Measurements from ENCODE around the gene NKD2. TPM values are rescaled to one million over a fixed set of nuclear protein-coding genes. Genes with fewer than 3 reads are reported as not detected.

The NKD2 gene
- total RNA-seq, 1 experiment from 2014 or later = 0.21 TPM

DNA sequence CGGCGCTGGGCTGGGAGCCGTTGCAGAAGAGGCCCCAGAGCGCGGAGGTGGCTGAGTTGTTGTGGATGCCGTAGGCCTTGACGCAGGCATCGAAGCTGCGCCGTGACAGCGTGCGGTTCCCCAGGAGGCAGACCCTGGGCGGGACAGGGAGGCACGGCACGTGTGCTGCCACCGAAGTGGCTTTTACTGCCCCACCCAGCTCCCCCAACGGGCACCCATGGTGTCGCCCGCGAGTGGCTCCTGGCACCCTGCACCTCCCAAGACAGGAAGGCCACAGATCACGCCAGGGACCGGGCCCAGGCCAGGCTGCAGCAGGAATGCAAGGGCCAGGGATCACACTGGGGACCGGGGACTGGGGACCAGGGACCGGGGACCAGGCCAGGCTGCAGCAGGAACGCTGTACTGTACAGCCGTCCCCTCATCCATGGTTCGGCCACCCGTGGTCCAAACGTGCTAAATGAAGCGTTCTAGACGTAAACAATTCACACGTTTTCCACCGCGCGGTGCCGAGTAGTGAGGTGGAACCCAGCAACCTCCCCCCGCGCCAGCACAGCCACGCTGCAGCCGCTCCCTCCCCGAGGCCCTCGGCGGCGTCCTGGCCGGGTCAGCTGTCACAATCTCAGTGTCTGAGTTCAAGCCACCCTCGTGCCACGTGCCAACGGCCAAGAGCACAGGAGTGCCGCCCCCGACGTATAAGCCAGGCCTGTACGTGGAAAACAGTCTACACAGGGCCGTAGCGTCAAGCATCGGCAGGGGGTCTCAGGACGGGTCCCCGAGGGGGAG is 75.4 kb downstream of the NKD2 start:
- no peaks in the 10 kb centered on the region for H3K27me3 Mint-ChIP-seq (ENCODE audit: insufficient read depth, unreplicated experiment)
- no peak overlapping the region for H3K27ac Mint-ChIP-seq (ENCODE audit: low read depth, unreplicated experiment)
- no peaks in the 10 kb centered on the region for H3K9me3 Mint-ChIP-seq (ENCODE audit: unreplicated experiment)
- TF ChIP-seq, protein P1, sequence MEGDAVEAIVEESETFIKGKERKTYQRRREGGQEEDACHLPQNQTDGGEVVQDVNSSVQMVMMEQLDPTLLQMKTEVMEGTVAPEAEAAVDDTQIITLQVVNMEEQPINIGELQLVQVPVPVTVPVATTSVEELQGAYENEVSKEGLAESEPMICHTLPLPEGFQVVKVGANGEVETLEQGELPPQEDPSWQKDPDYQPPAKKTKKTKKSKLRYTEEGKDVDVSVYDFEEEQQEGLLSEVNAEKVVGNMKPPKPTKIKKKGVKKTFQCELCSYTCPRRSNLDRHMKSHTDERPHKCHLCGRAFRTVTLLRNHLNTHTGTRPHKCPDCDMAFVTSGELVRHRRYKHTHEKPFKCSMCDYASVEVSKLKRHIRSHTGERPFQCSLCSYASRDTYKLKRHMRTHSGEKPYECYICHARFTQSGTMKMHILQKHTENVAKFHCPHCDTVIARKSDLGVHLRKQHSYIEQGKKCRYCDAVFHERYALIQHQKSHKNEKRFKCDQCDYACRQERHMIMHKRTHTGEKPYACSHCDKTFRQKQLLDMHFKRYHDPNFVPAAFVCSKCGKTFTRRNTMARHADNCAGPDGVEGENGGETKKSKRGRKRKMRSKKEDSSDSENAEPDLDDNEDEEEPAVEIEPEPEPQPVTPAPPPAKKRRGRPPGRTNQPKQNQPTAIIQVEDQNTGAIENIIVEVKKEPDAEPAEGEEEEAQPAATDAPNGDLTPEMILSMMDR (IDR thresholded peaks at IDR 0.05; ENCODE audit: unreplicated experiment) = no peak
- ChIA-PET POLR2A (no interaction called here), CTCF (interaction anchor here (0.7 kb wide), 1 partner anchor 128 kb away, joined by 4 read pairs; no protein-coding TSS in a partner anchor)
- no peak overlapping the region for H3K4me3 Mint-ChIP-seq (ENCODE audit: unreplicated experiment)
- intact Hi-C loops (cut with micrococcal nuclease) = no loop called here
- DNase-seq (ENCODE audit: unreplicated experiment) = no peak
- H3K36me3 Mint-ChIP-seq (ENCODE audit: insufficient read depth, unreplicated experiment) = peaks cover 10% of the 10 kb centered on the region
- BruUV-seq (replicated peaks) = no TSS peak
- no peaks in the 10 kb centered on the region for H3K4me1 Mint-ChIP-seq (ENCODE audit: insufficient read depth, unreplicated experiment)

DNA sequence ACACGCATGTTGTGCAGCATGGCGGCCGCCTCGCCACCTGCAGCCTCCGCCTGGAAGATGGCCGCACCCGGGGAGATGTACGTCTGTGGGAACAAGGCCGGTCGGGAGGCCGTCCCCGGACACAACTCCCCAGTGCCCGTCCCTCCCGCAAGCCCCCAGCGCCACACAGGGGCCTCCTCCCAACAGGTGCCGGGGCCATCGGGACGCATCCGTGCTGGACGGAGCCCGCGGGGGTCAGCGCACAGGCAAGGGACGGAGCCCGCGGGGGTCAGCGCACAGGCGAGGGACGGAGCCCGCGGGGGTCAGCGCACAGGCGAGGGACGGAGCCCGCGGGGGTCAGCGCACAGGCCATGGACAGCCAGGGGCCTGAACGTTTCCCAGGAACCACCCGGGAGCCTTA is 76.8 kb downstream of the NKD2 start:
- Mint-ChIP-seq H3K9me3 (ENCODE audit: unreplicated experiment) (no peaks in the 10 kb centered on the region), H3K27ac (ENCODE audit: low read depth, unreplicated experiment) (no peak overlapping the region), H3K4me3 (ENCODE audit: unreplicated experiment) (no peak overlapping the region), H3K4me1 (ENCODE audit: insufficient read depth, unreplicated experiment) (no peaks in the 10 kb centered on the region), H3K27me3 (ENCODE audit: insufficient read depth, unreplicated experiment) (no peaks in the 10 kb centered on the region), H3K36me3 (ENCODE audit: insufficient read depth, unreplicated experiment) (peaks cover 5% of the 10 kb centered on the region)
- ChIA-PET CTCF (no interaction called here), POLR2A (no interaction called here)
- TF ChIP-seq, protein P1 (IDR thresholded peaks at IDR 0.05; ENCODE audit: unreplicated experiment) = no peak
- DNase-seq (ENCODE audit: unreplicated experiment) = no peak
- intact Hi-C loops (cut with micrococcal nuclease) = no loop called here
- no TSS peak for BruUV-seq (replicated peaks)

DNA sequence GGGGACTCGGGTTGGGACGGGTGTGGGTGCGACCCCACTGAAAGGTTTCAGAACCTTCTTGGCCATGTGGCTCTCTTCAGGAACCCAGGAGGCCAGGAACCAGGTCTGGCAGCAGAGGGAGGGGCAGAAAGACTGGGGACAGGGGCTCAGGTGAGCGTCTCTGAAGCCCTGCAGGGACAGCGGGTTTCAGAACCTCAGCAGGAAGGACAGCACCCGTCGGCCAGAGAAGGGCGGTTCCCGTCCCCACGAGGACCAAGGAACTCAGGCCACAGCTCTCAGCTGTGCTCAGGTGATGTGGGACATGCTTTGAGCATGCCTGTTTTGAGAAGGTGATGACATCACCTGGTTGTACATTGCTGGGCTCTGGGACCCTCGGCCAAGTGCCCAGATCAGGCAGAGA is 77.5 kb downstream of the NKD2 start:
- POLR2A ChIA-PET = no interaction called here
- no TSS peak for BruUV-seq (replicated peaks)

DNA sequence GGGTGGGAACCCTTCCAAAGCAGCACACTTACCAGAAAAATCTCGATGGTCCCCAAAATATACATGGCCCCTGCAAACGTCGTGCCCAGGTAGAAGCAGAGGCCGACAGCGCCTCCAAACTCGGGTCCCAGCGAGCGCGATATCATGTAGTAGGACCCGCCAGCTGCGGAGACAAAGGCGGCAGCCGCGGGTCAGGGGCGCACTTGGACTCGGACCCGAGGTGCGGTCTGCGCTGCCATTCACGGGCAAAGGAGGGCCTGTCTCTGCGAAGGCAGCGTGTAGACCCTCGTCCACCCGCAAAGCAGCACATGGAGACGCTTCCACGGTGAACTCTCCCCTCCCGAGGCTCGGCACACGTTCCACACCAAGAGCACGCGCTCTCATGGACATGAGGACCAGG is 78.3 kb downstream of the NKD2 start:
- BruUV-seq (replicated peaks) = no TSS peak
- ChIA-PET CTCF (interaction anchor here (0.6 kb wide), 1 partner anchor 530 kb away, joined by 4 read pairs; no protein-coding TSS in a partner anchor), POLR2A (no interaction called here)
- no peaks in the 10 kb centered on the region for H3K27me3 Mint-ChIP-seq (ENCODE audit: insufficient read depth, unreplicated experiment)
- no peak overlapping the region for H3K4me3 Mint-ChIP-seq (ENCODE audit: unreplicated experiment)
- H3K36me3 Mint-ChIP-seq (ENCODE audit: insufficient read depth, unreplicated experiment) = peaks cover 5% of the 10 kb centered on the region
- H3K27ac Mint-ChIP-seq (ENCODE audit: low read depth, unreplicated experiment) = no peak overlapping the region
- H3K9me3 Mint-ChIP-seq (ENCODE audit: unreplicated experiment) = no peaks in the 10 kb centered on the region
- no peaks in the 10 kb centered on the region for H3K4me1 Mint-ChIP-seq (ENCODE audit: insufficient read depth, unreplicated experiment)
- TF ChIP-seq, protein P1 (IDR thresholded peaks at IDR 0.05; ENCODE audit: unreplicated experiment) = no peak
- intact Hi-C loops (cut with micrococcal nuclease) = no loop called here
- no peak for DNase-seq (ENCODE audit: unreplicated experiment)

More for the DNA sequence above, 77.5 kb downstream of the NKD2 start:
- Mint-ChIP-seq H3K4me3 (ENCODE audit: unreplicated experiment) (no peak overlapping the region), H3K4me1 (ENCODE audit: insufficient read depth, unreplicated experiment) (no peaks in the 10 kb centered on the region), H3K36me3 (ENCODE audit: insufficient read depth, unreplicated experiment) (peaks cover 5% of the 10 kb centered on the region), H3K9me3 (ENCODE audit: unreplicated experiment) (no peaks in the 10 kb centered on the region), H3K27ac (ENCODE audit: low read depth, unreplicated experiment) (no peak overlapping the region), H3K27me3 (ENCODE audit: insufficient read depth, unreplicated experiment) (no peaks in the 10 kb centered on the region)
- TF ChIP-seq, protein P1 (IDR thresholded peaks at IDR 0.05; ENCODE audit: unreplicated experiment) = no peak
- intact Hi-C loops (cut with micrococcal nuclease) = no loop called here
- CTCF ChIA-PET = interaction anchor here (0.6 kb wide), 1 partner anchor 531 kb away, joined by 4 read pairs; no protein-coding TSS in a partner anchor
- DNase-seq (ENCODE audit: unreplicated experiment) = no peak
